K562 treated with DMSO at 1 percent for 24 hours (cell line): ENCODE results near the gene DMBX1. TPM values are rescaled to one million over a fixed set of nuclear protein-coding genes. Genes with fewer than 3 reads are reported as not detected.

Experiments used
- total RNA-seq: library from RNA; unstranded; fragments of 300-600 nt; gene quantifications from 2 replicates; pipeline ENCODE4 v1.2.3, GENCODE V29; 2022; ENCODE audit warnings: low read depth; ENCODE audit not compliant: insufficient read depth

The DMBX1 gene
- total RNA-seq: 8.3 and 8.4 TPM in 2 replicates

DNA sequence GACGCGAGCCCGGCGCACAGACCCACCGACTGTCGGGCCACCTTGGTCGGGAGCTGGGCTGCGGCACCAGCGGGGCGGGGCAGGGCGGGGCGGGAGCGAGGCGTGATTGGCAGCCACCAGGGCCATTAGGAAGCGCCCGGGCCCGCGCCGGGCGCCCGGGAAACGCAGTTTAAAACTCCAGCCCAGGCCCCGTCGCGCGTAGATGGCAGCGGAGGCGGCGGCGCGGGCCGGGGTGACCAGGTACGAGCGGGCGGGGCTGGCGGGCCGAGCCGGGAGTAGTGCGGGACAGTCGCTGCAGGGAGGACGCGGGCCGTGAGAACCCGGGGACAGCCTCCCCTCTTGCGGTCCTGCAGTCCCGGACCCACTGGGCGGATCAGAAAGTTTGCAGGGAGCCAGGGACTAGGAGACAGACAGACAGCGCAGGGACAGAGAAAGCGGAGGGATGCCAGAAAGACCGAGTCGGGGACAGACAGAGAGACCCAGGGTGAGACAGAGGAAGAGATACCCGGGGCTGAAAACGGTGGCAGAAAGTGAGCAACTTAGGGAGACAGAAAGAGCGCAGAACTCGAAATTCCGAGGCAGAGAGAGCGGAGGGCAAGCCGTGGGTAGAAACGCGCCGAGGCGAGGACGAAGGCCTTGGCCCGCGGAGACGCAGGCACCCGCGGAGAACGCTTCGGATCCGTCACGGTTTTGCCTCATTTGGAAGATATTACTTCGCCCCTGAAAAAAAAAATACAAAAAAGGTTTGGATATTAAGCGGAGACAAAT lies at the start of gene DMBX1:
Gene DMBX1, plus strand, starts transcription at position 199 of the 768 bp plus-strand sequence. CDS start 17,175 bp downstream, outside the sequence.

Other genes starting within 250 kb of the DMBX1 start
- gene RAD54L, start 242.1 kb upstream of the DMBX1 start, total RNA-seq: 58.5 and 59.0 TPM in 2 replicates
- 72.6 and 80.6 TPM in 2 replicates for gene LRRC41, start 186.2 kb upstream of the DMBX1 start, total RNA-seq
- gene UQCRH, start 186.1 kb upstream of the DMBX1 start, total RNA-seq: 1,126 and 1,196 TPM in 2 replicates
- 46.6 and 57.5 TPM in 2 replicates for gene NSUN4, start 149.0 kb upstream of the DMBX1 start, total RNA-seq
- 0.82 and 0.86 TPM in 2 replicates for gene FAAH, start 95.5 kb upstream of the DMBX1 start, total RNA-seq
- not detected in 2 replicates for gene KNCN, start 61.8 kb downstream of the DMBX1 start, total RNA-seq
- gene MKNK1, start 114.4 kb downstream of the DMBX1 start, total RNA-seq: 57.2 and 61.3 TPM in 2 replicates
- gene MOB3C, start 127.0 kb downstream of the DMBX1 start, total RNA-seq: 13.0 and 16.4 TPM in 2 replicates
- 35.6 and 36.5 TPM in 2 replicates for gene ATPAF1, start 178.5 kb downstream of the DMBX1 start, total RNA-seq
- not detected in 2 replicates for gene TEX38, start 182.0 kb downstream of the DMBX1 start, total RNA-seq
- gene EFCAB14, start 229.3 kb downstream of the DMBX1 start, total RNA-seq: 23.3 and 25.5 TPM in 2 replicates